ENCODE data around the gene TMEM235.

Gene TMEM235

GRCh38 chr17:78230996-78231935, at the start of gene TMEM235:
TSS of gene TMEM235 (plus strand) at chr17:78231631. CDS start at chr17:78232024, 393 bp downstream.
- no peak for DNase-seq

- no peak for DNase-seq
Measured at GRCh38 chr17:78182504-78182903, 48.9 kb upstream of the TMEM235 start.

DNA sequence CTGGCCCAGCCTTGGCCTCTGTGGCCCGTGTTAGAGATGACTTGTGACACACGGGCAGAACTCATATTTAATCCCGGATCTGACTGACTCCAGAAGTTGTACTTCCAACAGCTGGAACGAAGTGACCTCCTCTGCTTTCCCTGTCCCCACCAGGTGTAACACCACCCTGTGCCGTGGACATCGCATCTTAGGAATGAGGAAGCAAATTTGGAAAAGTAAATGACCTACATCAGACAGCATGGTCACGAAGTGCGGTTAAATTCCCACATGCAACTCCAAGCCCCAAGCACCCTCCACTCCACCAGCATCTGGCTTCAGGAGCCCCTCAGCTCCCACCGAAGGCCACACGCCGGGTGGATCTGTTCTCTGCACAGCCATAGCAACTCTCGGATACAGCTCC, 47.5 kb upstream of the TMEM235 start:
- DNase-seq = no peak

- no peak for DNase-seq
Measured at GRCh38 chr17:78184351-78184750, 47.1 kb upstream of the TMEM235 start.

GRCh38 chr17:78184868-78185267, 46.6 kb upstream of the TMEM235 start:
- no peak for DNase-seq

DNA sequence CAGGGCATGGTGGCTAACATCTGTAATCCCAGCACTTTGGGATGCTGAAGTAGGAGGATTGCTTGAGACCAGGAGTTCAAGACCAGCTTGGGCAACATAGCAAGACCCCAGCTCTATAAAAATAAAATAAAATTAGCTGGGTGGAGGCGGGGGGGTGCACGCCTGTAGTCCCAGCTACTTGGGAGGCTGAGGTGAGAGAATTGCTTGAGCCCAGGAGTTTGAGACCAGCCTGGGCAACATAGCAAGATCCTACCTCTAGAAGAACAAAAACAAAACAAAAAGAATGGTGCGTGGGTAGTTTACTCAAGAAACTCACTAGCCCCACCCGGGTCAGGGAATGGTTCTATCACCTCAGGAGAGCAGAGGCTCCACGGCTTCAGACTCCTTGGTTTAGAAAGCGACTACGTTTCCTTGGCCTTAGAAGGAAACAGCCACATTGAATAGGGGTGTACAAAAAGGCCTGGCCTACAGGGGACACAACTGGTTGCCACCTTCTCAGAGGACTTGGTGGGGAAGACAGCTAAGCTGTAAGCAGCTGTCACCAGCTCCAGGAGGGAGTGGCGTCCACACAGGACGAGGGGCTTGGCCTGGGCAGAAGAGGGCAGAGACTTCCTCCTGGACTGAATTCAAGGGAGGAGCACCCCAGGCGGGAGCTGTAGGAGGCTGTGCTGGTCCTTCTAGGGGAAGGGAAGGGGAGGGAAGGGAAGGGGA, 45.3 kb upstream of the TMEM235 start:
- no peak for DNase-seq

- DNase-seq = peak; percentile 70
Measured at GRCh38 chr17:78186692-78187595, 44.5 kb upstream of the TMEM235 start, which contains the start of the genes AFMID and TK1. TSS of gene AFMID (plus strand) at chr17:78187362. CDS start at chr17:78187371, 9 bp downstream. TSS of gene TK1 (minus strand) at chr17:78187052. CDS start at chr17:78186994, 58 bp downstream.

DNA sequence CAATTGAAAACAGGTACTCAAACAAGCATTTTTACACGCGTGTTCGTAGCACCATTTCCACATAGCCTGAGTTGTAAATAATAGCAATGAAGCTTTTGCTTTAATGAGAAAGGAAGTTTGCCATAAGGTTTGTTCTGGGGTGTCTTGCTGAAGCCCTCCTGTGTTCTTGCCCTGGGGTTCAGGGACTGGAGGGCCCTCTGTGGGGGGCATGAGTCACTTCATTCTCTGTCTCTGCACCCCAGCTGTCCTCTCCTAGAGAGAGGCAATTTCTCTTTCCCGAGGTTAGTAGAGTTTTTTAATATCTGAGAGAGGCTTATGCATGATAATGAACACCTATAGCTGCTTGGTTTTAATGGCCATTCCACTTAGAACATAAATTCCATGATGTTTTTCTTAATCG, 34.7 kb upstream of the TMEM235 start:
- DNase-seq = no peak

DNA sequence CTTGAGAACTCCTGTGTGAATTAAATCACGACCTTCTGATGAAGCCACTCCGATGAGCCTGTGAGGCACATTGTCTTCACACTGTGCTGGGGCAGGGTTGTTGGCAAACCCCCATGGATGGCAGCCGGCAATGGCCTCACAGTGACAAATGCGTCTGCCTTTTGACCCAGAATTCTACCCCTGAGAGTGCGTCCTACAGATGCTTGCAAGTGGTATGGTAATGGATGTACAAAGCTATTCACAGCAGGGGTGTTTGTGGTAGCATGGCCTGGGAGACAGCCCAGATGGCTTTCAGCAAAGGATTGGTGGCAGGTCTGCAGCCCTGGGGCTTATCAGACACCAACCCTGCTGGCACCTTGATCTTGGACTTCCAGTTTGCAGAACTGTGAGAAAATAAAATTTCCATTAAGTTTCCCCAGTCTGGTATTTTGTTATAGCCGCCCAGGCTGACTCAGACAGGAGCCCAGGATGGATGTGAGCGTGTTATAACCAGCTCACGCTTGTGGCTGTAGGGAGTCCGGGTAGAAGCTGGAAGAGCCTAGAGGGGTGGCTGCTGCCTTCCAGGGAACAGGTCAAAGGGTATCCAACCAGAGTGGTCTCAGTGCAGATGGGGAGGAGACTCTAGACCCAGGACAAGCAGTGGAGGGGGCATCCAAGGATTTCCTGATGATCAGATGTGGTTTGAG, 34.1 kb upstream of the TMEM235 start:
- no peak for DNase-seq

DNA sequence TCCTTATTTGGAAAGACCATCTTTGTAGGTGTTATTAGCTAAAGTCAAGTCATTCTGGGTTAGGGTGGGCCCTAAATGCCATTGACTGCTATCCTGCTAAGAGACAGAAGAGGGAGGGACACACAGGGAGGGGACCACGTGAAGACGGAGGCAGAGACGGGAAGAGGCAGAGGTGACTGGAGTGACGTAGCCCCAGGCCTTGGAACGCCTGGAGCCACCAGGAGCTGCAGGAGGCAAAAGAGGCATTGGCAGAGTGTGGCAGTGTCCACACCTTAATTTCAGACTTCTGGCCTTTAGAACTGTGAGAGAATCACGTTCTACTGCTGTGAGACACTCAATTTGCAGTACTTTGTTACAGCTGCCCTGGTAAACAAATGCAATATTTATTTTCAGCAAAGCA, 31.0 kb upstream of the TMEM235 start:
- DNase-seq = no peak

GRCh38 chr17:78202666-78203065, 28.8 kb upstream of the TMEM235 start:
- no peak for DNase-seq

- DNase-seq = no peak
Measured at GRCh38 chr17:78204387-78205123, 26.9 kb upstream of the TMEM235 start.

DNA sequence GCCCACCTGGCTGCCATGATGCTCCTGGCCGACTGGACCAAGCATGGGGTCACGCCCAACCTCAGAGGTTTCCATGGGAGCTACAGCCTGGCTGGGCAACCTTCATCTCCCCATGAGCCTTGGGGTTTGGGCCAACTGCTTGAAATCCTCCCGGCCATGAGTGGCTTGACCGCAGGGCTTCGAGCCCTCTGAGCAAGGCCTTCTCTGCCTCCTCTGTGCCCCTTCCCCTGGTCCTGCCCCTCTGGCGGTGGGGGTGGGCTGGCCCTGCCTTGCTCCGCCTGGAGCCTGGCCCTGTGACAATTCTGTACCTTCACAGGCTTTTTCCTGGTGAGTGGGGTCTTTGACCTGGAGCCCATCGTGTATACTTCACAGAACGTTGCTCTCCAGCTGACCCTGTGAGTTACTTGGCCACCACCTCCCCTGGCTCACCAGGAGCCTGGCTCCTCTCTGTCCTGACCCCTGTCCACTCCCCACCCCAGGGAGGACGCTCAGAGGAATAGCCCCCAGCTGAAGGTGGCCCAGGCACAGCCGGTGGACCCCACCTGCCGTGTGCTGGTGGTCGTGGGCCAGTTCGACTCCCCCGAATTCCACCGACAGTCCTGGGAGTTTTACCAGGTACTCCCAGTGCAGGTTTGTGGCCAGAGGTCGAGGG, 26.2 kb upstream of the TMEM235 start:
- no peak for DNase-seq

- DNase-seq = no peak
Measured at GRCh38 chr17:78206298-78206697, 25.1 kb upstream of the TMEM235 start.

DNA sequence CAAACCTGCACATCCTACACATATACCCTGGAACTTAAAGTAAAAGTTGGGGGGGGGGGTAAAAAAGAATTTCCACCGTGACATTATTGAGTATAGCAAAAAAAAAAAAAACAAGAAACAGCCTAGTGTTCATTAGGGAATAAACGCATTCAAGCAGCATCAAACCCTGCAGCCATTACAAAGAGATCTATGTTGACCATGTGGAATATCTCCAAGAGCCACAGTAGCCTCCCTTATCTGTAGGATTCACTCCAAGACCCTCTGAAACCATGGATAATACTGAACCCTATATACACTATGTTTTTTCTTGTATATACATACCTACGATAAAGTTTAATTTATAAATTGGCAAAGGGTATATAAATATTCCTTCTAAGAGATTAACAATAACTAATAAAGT, 22.9 kb upstream of the TMEM235 start:
- no peak for DNase-seq

- no peak for DNase-seq
Measured at GRCh38 chr17:78210111-78210510, 21.3 kb upstream of the TMEM235 start.

- DNase-seq = no peak
Measured at GRCh38 chr17:78211032-78211431, 20.4 kb upstream of the TMEM235 start.

GRCh38 chr17:78214016-78214705, 17.3 kb upstream of the TMEM235 start, which contains the start of gene BIRC5:
TSS of gene BIRC5 (plus strand) at chr17:78214253. CDS start at chr17:78214317, 64 bp downstream.
- peak; percentile 90 for DNase-seq

GRCh38 chr17:78214706-78215061, 16.7 kb upstream of the TMEM235 start:
- DNase-seq = no peak
